K562 (cell line): Measurements from ENCODE around the gene CAST. TPM values are rescaled to one million over a fixed set of nuclear protein-coding genes. Genes with fewer than 3 reads are reported as not detected.

Experiments
- ARNT ChIP-seq, 2 experiments: fragments of 450-650 bp; IDR thresholded peaks; 2 replicates each; pipeline ENCODE4 v1.6.1; 2016; ENCODE audit warnings: mild to moderate bottlenecking in 1 of 2
- CHAMP1 ChIP-seq: fragments of 450-650 bp; IDR thresholded peaks from 2 replicates; pipeline ENCODE4 v1.6.1; 2016; ENCODE audit warnings: mild to moderate bottlenecking
- CUX1 ChIP-seq: fragments of 200-800 bp; sonication (Bioruptor generic); IDR thresholded peaks from 2 replicates; pipeline ENCODE4 v1.6.1; 2016; ENCODE audit warnings: missing genetic modification characterization, missing compliant biosample characterization
- E2F5 ChIP-seq: sonication (generic); formaldehyde crosslinking; IDR thresholded peaks from 2 replicates; pipeline ENCODE4 v1.8.0; 2022; ENCODE audit warnings: mild to moderate bottlenecking, missing genetic modification reagents
- ELK1 ChIP-seq: sonication (generic); formaldehyde crosslinking; IDR thresholded peaks from 2 replicates; pipeline ENCODE4 v1.8.1; 2022; ENCODE audit warnings: missing genetic modification reagents
- KDM5B ChIP-seq: fragments of 200-600 bp; sonication (generic); IDR thresholded peaks from 2 replicates; pipeline ENCODE4 v1.6.1; 2012; ENCODE audit warnings: low read depth, mild to moderate bottlenecking, moderate library complexity, low read length, control low read depth, inconsistent platforms; ENCODE audit not compliant: insufficient replicate concordance
- MCM3 ChIP-seq: fragments of 450-650 bp; IDR thresholded peaks from 2 replicates; pipeline ENCODE4 v1.6.1; 2016
- MXI1 ChIP-seq: IDR thresholded peaks from 2 replicates; pipeline ENCODE4 v1.6.1; 2011; ENCODE audit warnings: low read depth, mild to moderate bottlenecking, improper control_type of control experiment, low read length
- NR2F6 ChIP-seq: fragments of 450-650 bp; formaldehyde crosslinking; IDR thresholded peaks from 2 replicates; pipeline ENCODE4 v1.4.0; 2020; ENCODE audit warnings: mild to moderate bottlenecking
- NUFIP1 ChIP-seq: fragments of 450-650 bp; IDR thresholded peaks from 2 replicates; pipeline ENCODE4 v1.6.1; 2018; ENCODE audit not compliant: partially characterized antibody
- PHF21A ChIP-seq: fragments of 450-650 bp; IDR thresholded peaks from 2 replicates; pipeline ENCODE4 v1.6.1; 2017; ENCODE audit warnings: low read depth, borderline replicate concordance
- POLR2B ChIP-seq: fragments of 450-650 bp; IDR thresholded peaks from 2 replicates; pipeline ENCODE4 v1.6.1; 2018; ENCODE audit warnings: low read depth; ENCODE audit not compliant: partially characterized antibody
- SMARCC2 ChIP-seq: fragments of 450-650 bp; IDR thresholded peaks from 2 replicates; pipeline ENCODE4 v1.6.1; 2017; ENCODE audit warnings: antibody characterized with exemption, moderate library complexity, mild to moderate bottlenecking, low read depth
- TSC22D4 ChIP-seq: fragments of 450-650 bp; IDR thresholded peaks from 2 replicates; pipeline ENCODE4 v1.6.1; 2016; ENCODE audit warnings: missing genetic modification characterization, missing biosample characterization, control low read depth
- ZKSCAN1 ChIP-seq: fragments of 150-350 bp; IDR thresholded peaks from 2 replicates; pipeline ENCODE4 v1.6.1; 2016; ENCODE audit warnings: low read depth, low read length
- ZNF217 ChIP-seq: sonication (generic); formaldehyde crosslinking; IDR thresholded peaks from 2 replicates; pipeline ENCODE4 v1.8.0; 2022; ENCODE audit warnings: mild to moderate bottlenecking, missing genetic modification reagents
- polyA plus RNA-seq, 8 experiments: library from polyadenylated mRNA; depleted of rRNA in 4 of 8; stranded (reverse) in 5 of 8; unstranded in 3 of 8; fragments of >200 nt; fragmentation: Nextera tagmentation in 2 of 8; fragmentation: Illumina TruSeq in 1 of 8; extraction: Ambion mirVana in 2 of 8; extraction: Trizol in 1 of 8; gene quantifications; 2 replicates each; pipeline versions ENCODE4 v1.2.1 to v1.2.3, GENCODE V29; 2011 to 2014; ENCODE audit warnings: inconsistent platforms in 1 of 8, missing spikeins in 1 of 8
- total RNA-seq, 7 experiments: library from RNA; depleted of rRNA in 6 of 7; stranded (reverse); fragments of >200 nt in 6 of 7; fragmentation: Illumina TruSeq in 2 of 7; extraction: Trizol in 2 of 7; gene quantifications; 2 replicates each; pipeline versions ENCODE4 v1.2.1 to v1.2.3, GENCODE V29; 2011 to 2021; ENCODE audit warnings: low replicate concordance in 1 of 7

CAST gene
- total and polyA plus RNA-seq, 9 of the 15 experiments (the other 6 are each of a cell fraction or from before 2014, with no cell fraction given) = 55.5 to 136 (median 86.1) TPM

GRCh38 chr5:96808868-96809558 lies 146.8 kb downstream of the CAST start (continued):
- no peak for TF ChIP-seq E2F5 (CRISPR knock-in tag)
- no peak for TF ChIP-seq CHAMP1
- no peak for TF ChIP-seq MCM3
- TF ChIP-seq CUX1 = peak; percentile 87
- TF ChIP-seq POLR2B = no peak
- TF ChIP-seq PHF21A = no peak
- TF ChIP-seq ARNT (IDR thresholded peaks at IDR 0.05) = no peak
- no peak for TF ChIP-seq SMARCC2
- no peak for TF ChIP-seq ELK1 (CRISPR knock-in tag)
- no peak for TF ChIP-seq NUFIP1
- TF ChIP-seq MXI1 = no peak
- TF ChIP-seq ZKSCAN1 = no peak
- 0 out of 2 replicates have a peak, but pooled peaks have one; percentile 62 for TF ChIP-seq NR2F6 (CRISPR knock-in tag)
- TF ChIP-seq ZNF217 (CRISPR knock-in tag) = no peak
- no peak for TF ChIP-seq KDM5B
- TF ChIP-seq TSC22D4 (tag) = no peak
